ENCODE measurements around the gene SMC6. TPM values are rescaled to one million over a fixed set of nuclear protein-coding genes. Genes with fewer than 3 reads are reported as not detected.
A peak's percentile ranks its signal among the peaks of the same experiment; 100 is the strongest.

The SMC6 gene
- total RNA-seq, 1 experiment from 2014 or later: 40.3 TPM

GRCh38 chr2:17661460-17661859, 92.2 kb downstream of the SMC6 start:
- H4K20me1 ChIP-seq (ENCODE audit: control insufficient read depth, insufficient read depth, insufficient read length): no peaks in the 10 kb centered on the region
- no peak overlapping the region for H2BK120ac ChIP-seq (ENCODE audit: low read depth, low read length, poor library complexity, severe bottlenecking)
- no peak overlapping the region for H2BK12ac ChIP-seq (ENCODE audit: insufficient read length, low read depth, low read length)
- no peak overlapping the region for H2BK15ac ChIP-seq (ENCODE audit: low read depth, low read length)
- H2AK5ac ChIP-seq (ENCODE audit: insufficient read length, low read length): no peak overlapping the region
- H2AFZ ChIP-seq (ENCODE audit: low read length): no peak overlapping the region
- no peak overlapping the region for H3K4me2 ChIP-seq (ENCODE audit: insufficient read depth, insufficient read length, low read length)
- no peaks in the 10 kb centered on the region for H3K23me2 ChIP-seq (ENCODE audit: insufficient read length, low read depth, low read length, poor library complexity, severe bottlenecking)
- H4K91ac ChIP-seq (ENCODE audit: insufficient read length, low read depth, low read length): no peak overlapping the region
- peaks cover 17 to 33% (median 32%) of the 10 kb centered on the region in 3 experiments; a peak in 6 of 7 replicates for H3K36me3 Mint-ChIP-seq (ENCODE audit: insufficient read depth in 1 of 3, low read depth in 3 of 3)
- H3K27ac ChIP-seq (ENCODE audit: insufficient read length, low read depth, low read length): no peak overlapping the region
- H3K23ac ChIP-seq (ENCODE audit: insufficient read length, low read depth, low read length): no peak overlapping the region
- no peaks in the 10 kb centered on the region for H3K79me1 ChIP-seq (ENCODE audit: insufficient read depth, low read depth, low read length, poor library complexity, severe bottlenecking)
- H3K18ac ChIP-seq (ENCODE audit: insufficient read length, low read depth, low read length): no peak overlapping the region
- H3K27me3 Mint-ChIP-seq (ENCODE audit: low read depth): no peaks in the 10 kb centered on the region
- no peak for DNase-seq
- no peaks in the 10 kb centered on the region for H3K4me1 ChIP-seq (ENCODE audit: insufficient read depth, low read length)
- H3K56ac ChIP-seq (ENCODE audit: insufficient read length, low read depth, low read length): no peak overlapping the region
- H4K5ac ChIP-seq (ENCODE audit: insufficient read length, low read depth, low read length): no peak overlapping the region
- H3K9me3 ChIP-seq (ENCODE audit: control insufficient read depth, low read depth, low read length): no peaks in the 10 kb centered on the region
- H4K8ac ChIP-seq (replicated peaks; ENCODE audit: insufficient read length, low read depth, low read length): no peak overlapping the region
- no peaks in the 10 kb centered on the region for H3K9me3 Mint-ChIP-seq
- H3K27ac Mint-ChIP-seq: peak overlapping the region in 2 of 3 experiments; percentile 8 to 24; a peak in 2 of 7 replicates
- no peak for TF ChIP-seq CTCF (conservative IDR thresholded peaks at IDR 0.05)
- no peak overlapping the region for H2BK20ac ChIP-seq (ENCODE audit: low read depth, low read length, poor library complexity, severe bottlenecking)
- no peak overlapping the region for H3K14ac ChIP-seq (ENCODE audit: insufficient read depth, low read length)
- no peaks in the 10 kb centered on the region for H3K79me2 ChIP-seq (ENCODE audit: insufficient read depth, low read length)
- H3K27me3 ChIP-seq (ENCODE audit: insufficient read depth, low read length): no peaks in the 10 kb centered on the region
- no peak overlapping the region for H3K4me3 Mint-ChIP-seq
- no peak overlapping the region for H3T11ph ChIP-seq (ENCODE audit: low read length)
- no peak overlapping the region for H2BK5ac ChIP-seq (ENCODE audit: insufficient read length, low read length)
- WGBS (ENCODE audit: extremely low coverage, insufficient read length, low lambda C conversion rate): no CpG with 5 or more reads among the region's 1 CpG
- H3K4me1 Mint-ChIP-seq: no peaks in the 10 kb centered on the region
- no peak overlapping the region for H3K4ac ChIP-seq (ENCODE audit: low read depth, low read length)
- no peak overlapping the region for H3K9ac ChIP-seq (ENCODE audit: extremely low read depth, insufficient read length, low read length)
